Measurements from ENCODE around the gene FOXO6.

FOXO6 gene

DNA sequence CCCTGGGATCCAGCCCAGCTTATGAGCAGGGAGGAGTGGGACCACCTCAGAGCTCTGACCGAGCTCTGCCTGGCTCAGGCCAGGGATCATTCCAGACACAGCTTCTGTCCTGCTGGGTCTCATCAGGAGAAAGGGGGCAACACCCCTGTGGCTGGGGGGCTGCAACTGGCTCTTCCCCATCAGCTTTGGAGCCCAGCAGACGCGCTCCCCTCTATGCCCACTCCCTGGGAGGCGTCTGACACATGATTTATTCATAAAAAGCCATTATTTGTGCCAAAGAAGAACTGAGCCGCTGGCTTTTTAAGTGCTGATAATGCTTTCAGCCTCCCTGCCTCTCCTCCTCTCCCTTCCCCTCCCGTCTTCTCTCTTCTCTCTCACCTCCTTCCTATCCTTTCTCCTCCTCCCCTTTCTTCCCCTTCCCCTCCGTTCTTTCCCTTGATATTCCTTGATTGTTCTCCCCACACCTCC lies 25.0 kb downstream of the FOXO6 start:
- DNase-seq: no peak

DNA sequence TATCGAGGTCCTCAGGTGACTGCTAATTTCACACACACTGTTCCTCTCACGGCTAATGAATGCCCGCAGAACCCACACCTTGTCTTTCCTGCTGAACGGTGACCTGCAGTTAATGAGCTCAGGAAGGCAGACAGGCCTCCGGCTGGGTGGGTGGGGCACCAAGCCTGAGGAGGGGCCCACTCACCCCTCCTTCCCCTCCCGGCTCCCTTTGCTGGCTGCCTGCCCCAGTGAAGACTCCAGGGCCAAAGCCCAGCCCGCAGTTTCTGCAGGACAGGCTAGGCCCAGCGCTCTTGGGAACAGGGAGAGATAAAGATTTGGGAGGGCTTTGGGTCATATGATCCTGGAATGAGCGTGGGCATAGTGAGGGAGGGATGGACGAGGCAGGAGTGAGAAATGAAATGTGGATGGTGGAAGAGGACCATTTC lies 26.4 kb downstream of the FOXO6 start:
- DNase-seq: no peak

DNA sequence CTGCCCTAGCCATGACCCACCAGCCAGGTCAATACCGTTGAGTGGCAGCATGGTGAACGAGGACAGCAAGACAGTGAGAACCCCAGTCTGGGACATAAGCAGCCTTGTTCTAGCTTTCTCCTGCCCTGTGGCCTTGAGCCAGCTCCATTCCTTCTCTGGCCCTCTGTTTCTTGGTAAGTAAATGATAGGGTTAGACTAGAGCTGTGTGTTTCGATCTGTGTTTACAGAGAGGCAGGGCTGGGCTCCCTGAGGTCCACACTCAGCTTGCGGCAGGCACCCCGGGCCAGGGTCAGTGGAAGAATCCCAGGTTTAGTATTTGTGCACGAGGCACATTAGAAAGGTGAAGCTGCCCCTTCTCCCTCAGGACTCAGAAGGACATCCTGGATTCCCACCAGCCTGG lies 27.3 kb downstream of the FOXO6 start:
- no peak for DNase-seq

DNA sequence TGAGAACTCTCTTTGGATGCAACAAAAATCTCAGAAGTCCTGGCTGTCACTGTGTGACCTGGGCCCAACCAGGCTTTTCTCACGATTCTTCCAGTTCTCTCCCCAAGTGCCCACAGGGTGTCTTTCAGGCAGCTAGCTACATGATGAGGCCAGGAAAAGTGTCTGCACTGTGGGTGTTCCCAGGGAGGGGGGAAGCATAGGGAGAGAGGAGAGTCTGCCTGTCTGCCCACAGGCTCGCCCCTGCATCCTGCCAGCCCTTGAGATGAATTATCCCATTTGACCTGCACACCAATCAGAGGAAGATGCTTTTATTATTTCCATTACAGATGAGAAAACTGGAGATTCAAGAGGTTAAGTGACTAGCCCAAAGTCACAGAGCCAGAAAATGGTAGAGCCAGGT lies 27.8 kb downstream of the FOXO6 start:
- no peak for DNase-seq

DNA sequence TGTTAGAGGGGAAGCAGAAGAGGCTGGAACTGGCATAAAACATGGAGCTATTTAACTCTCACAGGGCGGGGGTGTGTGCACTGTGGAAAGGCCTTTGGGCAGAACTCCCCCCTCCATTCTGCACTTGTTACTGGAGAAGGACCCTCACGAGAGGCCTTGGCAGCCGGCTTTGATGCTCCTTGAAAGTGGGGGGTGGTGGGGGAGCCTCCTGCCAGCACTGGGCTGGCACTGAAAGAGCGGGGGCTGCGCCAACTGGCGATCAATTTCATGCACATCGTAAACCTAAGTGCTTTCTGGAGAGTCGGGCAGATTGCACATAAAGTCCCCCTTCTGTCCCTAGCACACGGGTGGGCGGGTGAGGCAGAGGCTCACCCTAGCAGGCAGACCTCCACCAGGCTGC lies 28.9 kb downstream of the FOXO6 start:
- DNase-seq: no peak

DNA sequence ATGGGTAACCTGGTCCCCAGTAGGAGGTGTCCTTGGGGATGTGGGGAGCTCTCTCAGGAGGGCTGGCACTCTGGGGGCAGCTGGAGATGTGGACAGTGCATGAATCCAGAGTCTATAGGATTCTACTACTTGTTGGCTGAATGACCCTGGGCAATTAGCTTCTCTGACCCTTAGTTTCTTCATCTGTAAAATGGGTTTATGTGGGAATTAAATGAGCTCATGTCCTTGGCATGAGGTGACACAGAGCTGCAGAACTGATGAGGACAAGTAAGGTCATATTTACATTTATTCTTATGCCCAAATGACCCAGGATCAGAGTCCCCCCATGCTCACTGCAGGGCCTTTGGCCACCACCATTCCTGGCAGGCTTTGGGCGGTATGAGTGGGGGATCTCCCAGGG lies 29.3 kb downstream of the FOXO6 start:
- no peak for DNase-seq

DNA sequence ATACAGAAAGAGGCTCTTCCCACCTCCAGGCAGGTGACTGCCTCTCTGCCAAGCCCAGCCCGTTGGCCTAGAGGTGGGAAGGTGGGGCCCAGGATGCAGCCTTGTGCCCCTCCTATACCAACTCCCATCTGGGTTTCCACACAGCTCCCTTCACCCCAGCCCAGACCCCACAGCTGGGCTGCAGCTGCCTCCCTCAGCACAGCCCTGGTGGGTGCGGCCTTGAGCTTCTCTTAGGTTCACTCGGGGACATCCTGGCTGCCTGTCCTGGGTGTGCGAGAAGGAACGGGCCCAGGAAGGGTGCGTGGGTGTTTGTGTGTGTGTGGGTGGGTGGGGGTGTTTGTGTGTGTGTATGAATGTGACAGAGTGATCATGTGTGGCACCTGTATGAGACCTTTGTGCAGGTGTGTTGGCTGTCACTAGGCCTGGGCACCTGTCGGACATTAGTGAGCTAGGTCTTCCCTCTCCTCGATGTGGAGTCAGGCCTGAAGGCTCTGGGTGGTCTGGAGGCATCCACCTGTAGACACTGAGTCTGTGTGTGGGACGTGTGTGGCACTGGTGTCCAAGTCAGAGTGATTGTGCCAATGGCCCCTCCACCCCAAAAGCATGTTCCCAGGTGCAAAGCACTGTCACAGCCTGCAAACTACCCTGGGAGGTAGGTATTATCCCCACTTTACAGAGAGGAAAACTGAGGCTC lies 30.7 kb downstream of the FOXO6 start:
- no peak for DNase-seq

DNA sequence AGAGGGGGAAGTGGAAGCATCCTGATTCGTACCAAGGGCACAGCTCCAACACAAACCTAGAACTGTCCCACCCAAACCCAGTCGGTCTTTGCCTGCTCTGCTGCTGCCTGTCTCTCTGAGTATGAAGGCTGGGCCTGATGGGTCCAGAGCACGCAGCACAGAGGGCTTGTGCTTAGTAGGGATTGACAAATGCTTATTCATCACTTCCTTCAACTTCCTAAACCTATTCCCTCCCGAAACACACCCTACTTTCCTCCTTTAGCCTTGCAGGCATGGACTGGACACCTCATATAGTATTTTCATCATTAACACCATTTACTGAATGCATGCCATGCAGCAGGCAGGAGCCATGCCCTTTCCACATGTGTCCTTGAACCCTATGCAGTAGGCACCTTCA lies 31.3 kb downstream of the FOXO6 start:
- DNase-seq: no peak

DNA sequence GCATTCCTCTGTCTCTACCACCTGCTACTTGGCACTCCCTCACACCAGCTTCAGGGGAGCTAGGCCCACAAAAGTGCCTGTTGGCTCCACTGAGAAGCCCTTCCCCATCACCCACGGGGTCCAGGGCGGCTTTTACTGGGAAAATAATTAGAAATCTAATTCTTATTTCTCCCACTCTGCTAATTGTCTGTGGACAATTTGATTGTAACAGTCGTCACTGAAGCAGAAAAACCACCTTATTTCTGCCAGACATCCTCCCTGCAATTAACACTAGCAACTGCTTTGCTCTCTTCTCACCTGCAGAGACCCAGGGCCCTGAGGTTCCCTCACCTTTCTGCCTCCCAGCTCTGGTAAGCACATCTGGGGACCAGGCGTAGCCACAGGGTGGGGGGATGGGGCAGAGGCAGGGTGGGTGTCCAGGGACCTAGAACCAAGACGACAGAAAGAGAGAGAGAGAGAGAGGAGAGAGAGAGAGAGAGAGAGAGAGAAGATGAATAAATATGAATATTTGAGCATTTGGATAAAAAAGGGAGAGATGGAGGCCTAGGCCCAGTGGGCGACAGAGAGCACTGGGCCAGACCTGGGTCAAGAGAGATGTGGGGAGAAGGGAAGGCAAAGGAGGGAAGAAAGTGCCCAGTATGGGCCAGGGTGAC lies 32.6 kb downstream of the FOXO6 start:
- DNase-seq: no peak

DNA sequence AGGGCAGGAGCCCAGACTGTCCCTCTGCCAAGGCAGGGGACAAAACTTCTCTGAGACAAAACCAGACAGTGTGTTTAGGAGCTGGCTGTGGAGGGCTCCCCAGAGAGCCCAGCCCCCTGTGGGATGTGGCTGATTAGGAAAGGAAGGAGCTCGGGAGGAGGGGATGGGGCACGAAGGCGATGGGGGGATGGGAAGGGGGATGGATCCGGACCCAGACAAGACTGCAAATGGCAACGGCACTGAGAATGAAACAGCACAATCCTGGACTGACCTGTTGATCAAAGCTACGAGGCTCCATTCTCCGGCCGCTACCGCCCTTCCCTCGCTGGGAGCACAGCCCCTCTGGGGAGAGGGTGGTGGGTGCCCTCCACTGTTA lies 33.1 kb downstream of the FOXO6 start:
- no peak for DNase-seq

DNA sequence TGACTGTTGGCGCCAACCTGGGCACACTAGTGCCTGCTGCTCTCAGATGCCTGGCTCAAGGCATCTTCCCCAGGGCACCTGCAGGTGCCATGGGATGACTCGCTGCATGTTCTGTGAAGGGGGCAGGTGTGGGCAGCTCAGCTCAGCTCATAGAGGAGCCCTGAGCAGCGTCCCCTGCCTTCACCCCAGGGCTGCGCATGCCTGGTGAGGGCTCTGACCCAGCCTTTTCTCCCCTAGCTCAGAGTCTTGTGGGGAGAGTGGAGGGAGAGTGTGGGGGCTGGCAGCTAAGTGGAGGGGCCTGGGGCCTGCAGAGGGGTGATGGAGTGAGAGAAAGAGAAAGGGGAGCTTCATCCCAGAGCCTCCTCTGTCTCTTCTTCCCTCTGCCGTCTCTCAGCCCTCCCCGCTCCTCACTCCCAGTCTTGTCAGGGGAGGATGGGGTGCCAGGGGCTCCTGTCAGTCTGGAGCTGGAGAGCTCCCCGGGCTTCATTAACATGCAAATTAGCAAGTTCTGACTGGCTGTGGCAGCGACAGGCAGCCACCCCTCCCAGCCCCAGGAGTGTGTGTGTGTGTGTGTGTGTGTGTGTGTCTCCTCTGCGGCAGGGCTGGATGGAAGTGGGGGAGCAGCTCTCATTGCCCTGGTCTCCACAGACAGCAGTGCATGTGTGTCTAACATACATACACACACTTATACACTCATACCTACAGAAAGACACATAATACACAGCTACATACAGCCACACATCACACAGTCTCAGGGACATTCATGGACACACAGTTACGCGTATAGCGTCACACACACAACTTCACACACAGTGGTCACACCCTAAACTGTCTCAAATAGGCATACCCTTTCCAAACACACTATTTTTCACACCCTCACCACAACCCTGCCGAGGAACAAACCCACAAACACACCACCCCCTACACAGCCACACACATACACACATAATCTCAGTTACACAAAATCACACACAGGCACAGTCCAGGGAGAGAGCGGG lies 34.0 kb downstream of the FOXO6 start:
- DNase-seq: no peak

DNA sequence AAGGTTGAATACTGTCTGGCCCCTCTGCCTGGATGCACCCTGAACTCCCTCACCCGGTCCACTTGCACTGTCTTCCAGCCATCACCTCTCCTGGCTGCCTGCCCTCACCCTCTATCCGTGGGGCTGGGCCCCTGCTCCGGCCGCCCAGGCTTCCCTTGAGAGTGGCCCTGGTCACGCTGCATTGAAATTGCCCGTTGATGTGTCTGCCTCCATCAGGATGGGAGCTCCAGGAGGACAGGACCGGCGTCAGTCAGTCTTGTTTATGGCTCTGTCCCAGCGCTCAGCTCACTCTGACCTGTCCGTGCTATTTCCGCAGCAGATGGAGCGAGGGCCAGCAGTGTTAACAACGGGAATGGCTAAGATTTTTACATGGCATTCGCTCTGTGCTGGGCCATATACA lies 34.9 kb downstream of the FOXO6 start:
- no peak for DNase-seq

DNA sequence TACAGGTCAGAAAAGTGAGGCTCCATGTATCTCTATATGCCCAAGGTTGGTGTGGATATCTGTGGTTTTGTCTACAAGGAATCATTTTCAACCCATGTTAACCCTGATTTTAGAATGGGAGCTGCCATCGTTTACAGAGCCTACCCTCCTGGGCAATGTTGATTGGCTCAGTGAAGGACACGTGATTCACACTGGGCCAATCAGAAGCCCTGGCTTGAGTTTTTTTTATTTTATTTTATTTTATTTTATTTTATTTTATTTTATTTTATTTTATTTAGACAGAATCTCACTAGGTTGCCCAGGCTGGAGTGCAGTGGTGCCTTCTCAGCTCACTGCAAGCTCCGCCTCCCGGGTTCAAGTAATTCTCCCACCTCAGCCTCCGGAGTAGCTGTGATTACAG lies 35.8 kb downstream of the FOXO6 start:
- no peak for DNase-seq

DNA sequence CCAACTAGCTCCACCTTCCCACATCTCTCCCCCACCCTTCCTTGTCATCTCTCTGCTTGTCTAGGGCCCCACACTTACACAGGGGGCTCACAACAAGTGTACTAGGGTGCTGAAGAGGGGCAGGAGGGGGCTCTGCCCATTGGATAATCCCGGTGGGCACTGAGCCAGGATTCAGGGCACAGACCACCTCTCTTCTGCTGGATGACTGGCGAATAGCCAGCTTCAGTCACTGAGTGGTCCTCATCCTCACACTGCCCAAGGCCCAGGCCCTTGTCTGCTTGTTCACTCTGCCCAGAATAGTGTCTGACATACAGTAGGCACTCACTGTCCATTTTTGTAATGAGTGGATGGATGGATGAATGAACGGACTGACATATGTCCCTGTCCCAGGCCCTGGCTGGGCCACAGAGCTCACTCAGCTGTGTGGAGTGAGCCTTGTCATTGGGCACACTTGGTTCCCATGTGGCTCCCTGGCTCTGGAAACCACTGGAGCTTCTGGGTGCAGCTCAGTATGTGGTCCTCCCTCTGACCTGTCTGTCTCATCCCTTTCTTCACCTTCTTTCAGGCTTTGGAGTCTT lies 36.6 kb downstream of the FOXO6 start:
- DNase-seq: no peak

DNA sequence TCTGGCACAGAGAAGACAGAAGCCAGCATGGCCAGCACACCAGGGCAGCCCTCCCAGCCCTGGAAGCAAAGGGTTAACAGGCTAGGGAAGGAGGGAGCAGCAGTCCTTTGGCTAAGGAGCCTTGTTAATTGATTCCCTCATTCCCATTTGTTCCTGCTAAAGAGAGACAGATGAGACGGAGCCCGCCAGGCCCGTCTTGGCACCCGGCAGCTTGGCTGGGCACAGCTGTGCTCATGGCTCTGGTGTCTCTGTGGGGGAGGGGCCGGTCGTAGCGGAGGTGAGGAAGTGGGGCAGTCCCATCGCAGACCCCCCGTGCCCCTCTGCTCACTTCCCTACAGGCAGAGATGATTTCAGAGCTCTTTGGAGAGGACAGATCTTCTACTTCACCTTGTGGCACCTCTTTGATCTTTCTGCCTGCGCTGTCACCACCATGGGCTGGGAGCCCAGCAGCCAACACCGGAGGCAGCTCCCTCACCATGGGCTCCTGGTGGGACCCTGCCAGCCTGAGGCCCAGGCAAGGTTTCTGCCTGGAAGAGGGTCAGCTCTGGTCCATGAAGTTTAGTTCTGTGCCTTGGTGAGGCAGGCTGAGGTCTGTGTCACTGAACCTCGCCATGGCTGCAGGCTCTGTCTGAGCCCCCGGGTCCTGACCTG lies 38.0 kb downstream of the FOXO6 start:
- no peak for DNase-seq

DNA sequence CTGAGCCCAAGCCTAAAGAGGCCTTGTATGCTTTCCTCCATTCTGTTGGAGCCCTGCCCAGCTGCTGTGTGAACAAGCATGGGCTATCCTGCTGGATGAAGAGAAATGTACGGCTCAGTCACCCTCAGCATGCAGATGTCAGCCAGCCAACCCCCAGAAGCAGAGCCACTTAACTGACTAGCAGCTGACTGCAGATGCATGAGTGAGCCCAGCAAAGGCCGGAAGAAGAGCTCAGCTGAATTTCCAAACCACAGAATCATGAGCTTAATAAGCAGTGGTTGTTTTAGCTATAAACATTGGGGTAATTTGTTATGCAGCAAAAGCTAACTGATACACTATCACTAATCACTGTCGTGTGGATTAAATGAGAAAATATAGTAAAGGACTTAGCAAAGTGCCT lies 39.0 kb downstream of the FOXO6 start:
- no peak for DNase-seq

DNA sequence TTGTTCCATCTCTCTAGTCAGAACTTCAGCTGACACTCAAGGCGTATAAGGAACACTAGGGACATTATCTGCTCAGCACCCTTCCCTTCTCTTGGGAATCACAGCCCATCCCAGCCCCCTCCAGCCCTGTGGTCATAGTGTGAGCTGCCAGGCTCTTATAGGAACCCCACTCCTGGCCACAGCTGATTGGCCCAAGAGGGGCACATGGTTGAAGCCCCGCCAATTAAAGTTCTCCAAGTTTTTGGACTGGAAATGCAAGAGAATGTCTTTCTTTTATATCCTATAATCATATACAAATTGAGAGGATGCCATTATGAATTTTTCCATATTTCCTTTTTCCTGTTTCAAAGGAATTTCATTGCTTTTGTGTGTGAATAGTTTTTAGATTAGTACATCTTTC lies 40.7 kb downstream of the FOXO6 start:
- DNase-seq: no peak

DNA sequence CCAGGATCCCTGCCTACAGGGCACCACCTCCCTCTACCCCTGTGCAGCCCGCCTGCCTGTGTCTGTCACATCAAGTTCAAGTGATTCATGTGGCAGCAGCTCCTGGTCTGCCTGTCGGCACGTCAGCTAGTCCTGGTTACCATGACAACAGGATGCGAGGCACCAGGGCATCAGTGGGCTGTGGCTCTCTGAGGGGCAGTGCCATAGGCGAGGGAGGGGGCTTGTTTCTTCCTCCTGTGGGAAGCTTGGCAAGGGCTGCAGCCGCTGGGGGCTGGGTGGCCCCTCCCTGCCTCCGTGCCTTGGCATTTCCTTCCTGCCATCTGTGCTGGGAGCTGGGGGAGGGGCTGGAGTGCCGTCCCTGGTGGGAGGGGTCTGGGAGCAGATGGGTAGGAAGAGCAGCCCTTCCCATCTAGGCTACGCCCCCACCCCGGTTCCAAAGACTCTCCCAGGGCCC lies 43.1 kb downstream of the FOXO6 start:
- DNase-seq: peak in 2 of 6 experiments; percentile 5 to 6

DNA sequence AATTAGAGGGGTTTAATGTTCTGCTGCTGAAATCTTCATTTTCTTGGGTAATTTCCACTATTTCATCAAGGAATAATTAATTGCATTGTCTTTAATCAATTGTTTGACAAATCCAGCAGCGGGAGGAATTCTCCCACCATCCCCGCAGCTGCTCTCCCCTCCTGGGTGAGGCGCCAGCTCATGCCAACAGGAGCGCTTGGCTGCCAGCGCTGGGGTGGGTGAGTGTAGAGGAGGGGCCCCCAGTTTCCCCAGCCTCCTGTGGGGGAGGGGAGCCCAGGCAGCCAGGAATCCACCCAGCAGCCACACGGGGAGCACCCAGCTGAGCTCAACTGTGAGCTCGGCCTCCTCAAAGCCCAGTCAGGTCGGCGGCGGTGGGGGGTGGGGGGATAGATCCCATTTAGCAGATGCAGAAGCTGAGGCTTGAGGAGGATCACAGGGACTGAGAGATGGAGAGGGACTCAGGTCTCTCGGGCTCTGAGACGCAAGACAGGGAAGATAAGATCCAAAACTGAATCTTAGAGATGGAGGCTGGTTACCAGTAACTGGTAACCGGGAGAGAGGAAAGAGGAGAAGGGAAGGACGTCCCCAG lies 46.5 kb downstream of the FOXO6 start:
- no peak for DNase-seq

DNA sequence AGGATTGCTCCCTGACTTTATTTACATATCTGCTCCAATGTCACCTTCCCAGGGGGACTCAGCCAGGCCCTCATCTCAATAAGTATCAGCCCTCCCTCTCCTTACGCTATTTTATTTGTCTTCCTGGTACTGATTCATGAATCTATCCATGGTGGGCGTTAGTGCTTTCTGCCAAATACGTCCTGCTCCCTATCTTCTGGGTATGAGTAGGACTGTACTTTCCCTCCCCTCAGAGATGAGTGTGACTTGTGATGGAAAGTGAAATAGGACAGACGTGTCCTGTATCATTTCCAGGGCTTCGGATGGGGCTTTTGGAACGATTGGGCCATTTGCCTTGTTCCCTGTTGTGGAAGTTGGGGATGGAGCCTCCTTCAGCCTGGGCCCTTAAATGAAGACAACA lies 47.5 kb downstream of the FOXO6 start:
- no peak for DNase-seq

DNA sequence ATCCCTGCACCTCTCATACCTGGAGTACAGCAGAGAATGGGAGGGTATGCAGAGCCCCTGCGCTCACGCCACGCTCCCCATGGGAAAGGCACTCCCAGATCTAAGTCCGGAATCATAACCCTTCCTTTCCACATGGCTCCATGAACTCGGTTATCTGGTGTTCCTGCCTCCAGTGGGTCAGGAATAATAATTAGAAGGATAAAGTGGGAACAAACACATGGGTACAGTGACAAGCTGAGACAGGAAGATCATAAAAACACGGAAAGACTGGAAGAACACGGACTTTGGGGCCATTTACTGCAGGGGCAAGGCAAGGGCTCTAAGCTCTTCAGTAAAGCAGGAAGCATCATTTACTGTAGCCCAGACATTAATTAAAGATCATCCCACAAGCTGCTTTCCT lies 48.6 kb downstream of the FOXO6 start:
- no peak for DNase-seq

DNA sequence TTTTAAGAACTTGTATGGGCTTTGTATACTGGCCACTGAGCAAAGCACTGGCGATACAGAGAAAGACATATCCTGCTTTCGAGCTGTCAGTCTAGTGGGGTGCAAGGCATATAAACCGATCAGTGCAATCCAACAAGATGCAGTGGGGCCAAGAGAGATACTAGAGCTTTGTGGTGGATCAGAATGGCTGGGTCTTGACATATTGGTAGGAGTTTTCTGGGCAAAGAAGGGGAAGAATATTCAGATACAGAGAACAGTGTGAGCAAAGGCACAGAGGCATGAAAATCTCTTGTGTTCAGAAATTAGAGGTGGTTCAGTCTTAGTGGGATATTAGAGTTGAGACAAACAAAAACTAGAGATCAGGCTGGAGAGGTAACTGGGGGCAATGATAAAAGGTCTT lies 49.2 kb downstream of the FOXO6 start:
- no peak for DNase-seq
